CD4-positive, alpha-beta T cell (primary cell): ENCODE data around the gene FUS. TPM values are rescaled to one million over a fixed set of nuclear protein-coding genes. Genes with fewer than 3 reads are reported as not detected.

Experiments
- ATAC-seq: fragments of 200-7000 bp; cut with Tn5 transposase; one replicate; pipeline ENCODE4 v1.10.0; 2022; ENCODE audit warnings: mild to moderate bottlenecking; ENCODE audit not compliant: poor library complexity
- CTCF ChIA-PET: fragments of 350-600 bp; sonication (Branson Sonifier 250); formaldehyde crosslinking; loops from one replicate; lab custom pipeline; 2021; ENCODE audit warnings: antibody characterized with exemption, inconsistent platforms; lab: Charles Lee
- POLR2A ChIA-PET: fragments of 350-600 bp; sonication (Branson Sonifier 250); formaldehyde crosslinking; loops from one replicate; lab custom pipeline; 2021; ENCODE audit warnings: antibody characterized with exemption, inconsistent platforms; lab: Charles Lee
- DNase-seq, 14 experiments: peaks; one replicate each; pipeline ENCODE4 v3.0.0-alpha.2; 2013 to 2020; ENCODE audit warnings: mixed read lengths in 2 of 14
- H3K27ac ChIP-seq, 2 donors: one replicate each; pipeline versions ENCODE4 v1.5.1 to v1.7.0; 2013; ENCODE audit warnings: low read length in 2 of 2, low read depth in 1 of 2, mild to moderate bottlenecking in 1 of 2
- H3K27me3 ChIP-seq, 2 experiments: 1 replicate in 1 of 2; 2 replicates in 1 of 2; pipeline versions ENCODE4 v1.6.1 to v1.7.0; 2013; ENCODE audit warnings: low read length in 2 of 2, control low read depth in 1 of 2, mild to moderate bottlenecking in 1 of 2, moderate library complexity in 1 of 2; ENCODE audit not compliant: insufficient read depth in 2 of 2, control insufficient read depth in 1 of 2
- H3K36me3 ChIP-seq: one replicate; pipeline ENCODE4 v1.6.1; 2013; ENCODE audit warnings: low read length, control low read depth; ENCODE audit not compliant: insufficient read depth
- H3K4me1 ChIP-seq: one replicate; pipeline ENCODE4 v1.6.1; 2013; ENCODE audit warnings: low read length, control low read depth; ENCODE audit not compliant: insufficient read depth
- H3K4me3 ChIP-seq: one replicate; pipeline ENCODE4 v1.5.1; 2013; ENCODE audit warnings: mild to moderate bottlenecking, low read length, moderate library complexity
- H3K9me3 ChIP-seq, 2 experiments: 1 replicate in 1 of 2; 2 replicates in 1 of 2; pipeline versions ENCODE4 v1.6.1 to v1.7.0; 2013; ENCODE audit warnings: low read length in 2 of 2, mild to moderate bottlenecking in 2 of 2, control low read depth in 1 of 2, moderate library complexity in 1 of 2; ENCODE audit not compliant: control insufficient read depth in 1 of 2, insufficient read depth in 1 of 2
- H3K27ac Mint-ChIP-seq: one replicate; pipeline ENCODE4 v1.8.0; 2020; ENCODE audit warnings: mixed read lengths
- H3K27me3 Mint-ChIP-seq: one replicate; pipeline ENCODE4 v1.8.0; 2021; ENCODE audit warnings: mixed read lengths
- H3K36me3 Mint-ChIP-seq: one replicate; pipeline ENCODE4 v1.8.0; 2021; ENCODE audit warnings: low read depth, mixed read lengths
- H3K4me1 Mint-ChIP-seq: one replicate; pipeline ENCODE4 v1.8.0; 2021; ENCODE audit warnings: low read depth, mixed read lengths
- H3K4me3 Mint-ChIP-seq: one replicate; pipeline ENCODE4 v1.8.0; 2020; ENCODE audit warnings: mild to moderate bottlenecking, mixed read lengths
- H3K9me3 Mint-ChIP-seq: one replicate; pipeline ENCODE4 v1.8.0; 2020; ENCODE audit warnings: mixed read lengths
- CTCF ChIP-seq: fragments of 200-600 bp; IDR thresholded peaks from one replicate; pipeline ENCODE4 v1.8.0; 2022; ENCODE audit warnings: antibody characterized with exemption, mild to moderate bottlenecking
- intact Hi-C, 2 experiments: fragments of 100-400 bp; cut with DNase I in 1 of 2; cut with micrococcal nuclease in 1 of 2; formaldehyde crosslinking; loops; one replicate each; pipeline versions ENCODE4 v1.15.1 to v1.9.0; 2023 to 2025; cut with DNase I, micrococcal nuclease
- total RNA-seq, 174 experiments: library from RNA in 2 of 174; stranded (reverse) in 2 of 174; gene quantifications; one replicate each; pipeline ENCODE4 v1.2.3 and lab custom pipeline; 2021 to 2026

Gene FUS
- total RNA-seq, 2 experiments from 2014 or later, result 699 to 733 TPM

DNA sequence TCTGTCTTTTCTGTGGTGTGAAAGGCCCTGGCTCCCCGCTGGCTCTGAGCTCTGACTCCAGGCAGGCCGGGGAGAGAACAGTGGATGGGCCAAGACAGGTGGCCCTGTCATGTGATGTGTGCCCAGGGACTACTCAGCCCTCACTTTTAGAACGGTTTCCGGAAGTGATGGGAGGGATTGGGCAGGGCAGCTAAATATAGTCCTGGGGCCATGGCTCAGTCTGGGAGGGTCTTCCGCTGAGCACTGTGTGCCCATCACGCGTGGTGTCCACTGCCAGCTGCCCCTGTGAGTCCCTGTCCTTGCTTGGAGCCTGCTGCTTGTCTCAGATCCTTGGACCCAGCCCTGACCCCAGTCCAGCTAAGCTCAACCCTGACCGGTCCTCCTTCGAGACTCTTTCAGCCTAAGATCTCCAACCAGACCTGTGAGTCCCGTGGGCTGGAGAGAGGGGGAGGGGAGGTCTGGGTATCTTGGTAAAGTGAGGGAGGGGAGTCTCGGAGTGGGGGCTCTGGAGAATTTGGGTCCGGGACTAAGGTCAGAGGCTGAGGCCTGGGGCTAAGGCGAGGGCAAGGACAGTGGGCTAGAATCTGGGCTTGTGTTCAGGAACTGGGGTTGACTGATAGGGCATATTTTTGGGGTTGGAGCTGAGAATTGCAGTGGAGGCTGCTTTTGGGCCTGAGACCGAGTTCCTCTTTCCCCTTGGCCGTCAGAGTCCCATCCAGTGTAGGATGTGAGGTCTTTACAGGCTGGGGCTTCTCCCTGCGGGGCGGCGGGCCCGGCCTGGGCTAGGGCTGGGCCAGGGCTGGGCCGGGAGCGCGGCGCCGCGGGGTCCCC lies 34.2 kb downstream of the FUS start, which contains the start of gene TRIM72:
TSS of gene TRIM72 (plus strand) at position 243 of the 831 bp plus-strand sequence. CDS start 620 bp downstream, outside the sequence.
- H3K9me3 Mint-ChIP-seq, result no peaks in the 10 kb centered on the region
- Histone ChIP-seq H3K36me3 (no peaks in the 10 kb centered on the region), H3K27me3 (peaks cover 38 to 48% of the 10 kb centered on the region in 2 experiments), H3K4me1 (peaks cover 25% of the 10 kb centered on the region), H3K9me3 (peaks cover 0 to 17% of the 10 kb centered on the region in 2 experiments), H3K4me3 (peak within 1 kb of the TSS; percentile 38), H3K27ac (no peak within 1 kb of the TSS)
- peak within 1 kb of the TSS; percentile 76 for H3K4me3 Mint-ChIP-seq
- ChIA-PET CTCF (interaction anchor here (0.6 kb wide), 1 partner anchor 238 kb away, joined by 4 read pairs; no protein-coding TSS in a partner anchor), POLR2A (interaction anchor here (0.6 to 3.3 kb wide), 3 partner anchors 11 to 38 kb away, joined by 3 to 24 read pairs (median 4); partner anchors contain the start of gene PYCARD)
- intact Hi-C loops, result no loop called here
- H3K4me1 Mint-ChIP-seq, result peaks cover 16% of the 10 kb centered on the region
- no peaks in the 10 kb centered on the region for H3K36me3 Mint-ChIP-seq
- peaks cover 47% of the 10 kb centered on the region for H3K27me3 Mint-ChIP-seq
- ATAC-seq (no peak), DNase-seq (peak in 1 of 14 experiments; percentile 21)
- TF ChIP-seq CTCF, result no peak
- H3K27ac Mint-ChIP-seq, result no peak within 1 kb of the TSS

DNA sequence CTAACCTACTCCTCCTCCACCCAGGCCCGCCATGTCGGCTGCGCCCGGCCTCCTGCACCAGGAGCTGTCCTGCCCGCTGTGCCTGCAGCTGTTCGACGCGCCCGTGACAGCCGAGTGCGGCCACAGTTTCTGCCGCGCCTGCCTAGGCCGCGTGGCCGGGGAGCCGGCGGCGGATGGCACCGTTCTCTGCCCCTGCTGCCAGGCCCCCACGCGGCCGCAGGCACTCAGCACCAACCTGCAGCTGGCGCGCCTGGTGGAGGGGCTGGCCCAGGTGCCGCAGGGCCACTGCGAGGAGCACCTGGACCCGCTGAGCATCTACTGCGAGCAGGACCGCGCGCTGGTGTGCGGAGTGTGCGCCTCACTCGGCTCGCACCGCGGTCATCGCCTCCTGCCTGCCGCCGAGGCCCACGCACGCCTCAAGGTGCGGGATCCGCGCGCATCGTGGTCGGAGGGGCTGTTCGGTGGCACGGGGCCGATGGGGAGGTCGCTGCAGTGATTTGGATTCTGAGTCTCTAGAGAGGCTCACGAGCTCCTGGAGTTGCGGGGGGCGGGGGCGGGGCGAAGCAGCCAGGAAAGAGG lies 34.9 kb downstream of the FUS start:
- H3K9me3 ChIP-seq, result peaks cover 0 to 17% of the 10 kb centered on the region in 2 experiments
- H3K27me3 Mint-ChIP-seq, result peaks cover 51% of the 10 kb centered on the region
- intact Hi-C loops, result no loop called here
- no peaks in the 10 kb centered on the region for H3K36me3 Mint-ChIP-seq
- POLR2A ChIA-PET, result interaction anchor here (0.6 to 3.3 kb wide), 5 partner anchors 13 to 37 kb away, joined by 3 to 24 read pairs (median 3); partner anchors contain the start of genes FUS and PYCARD
- H3K9me3 Mint-ChIP-seq, result no peaks in the 10 kb centered on the region
- H3K4me3 Mint-ChIP-seq, result peak overlapping the region; percentile 76
- H3K4me1 ChIP-seq, result peaks cover 25% of the 10 kb centered on the region
- peak; percentile 35 for ATAC-seq
- H3K27me3 ChIP-seq, result peaks cover 38 to 49% of the 10 kb centered on the region in 2 experiments
- no peak overlapping the region for H3K27ac ChIP-seq
- no peak for TF ChIP-seq CTCF
- H3K36me3 ChIP-seq, result no peaks in the 10 kb centered on the region
- H3K4me1 Mint-ChIP-seq, result peaks cover 16% of the 10 kb centered on the region
- peak in 2 of 14 experiments; percentile 50 to 52 for DNase-seq
- H3K27ac Mint-ChIP-seq, result no peak overlapping the region
- CTCF ChIA-PET, result interaction anchor here (1.2 kb wide), 1 partner anchor 72 kb away, joined by 3 read pairs; no protein-coding TSS in a partner anchor
- H3K4me3 ChIP-seq, result peak overlapping the region; percentile 38
